AG08395 (cell line): ENCODE data around the gene ZMAT5.
A peak's percentile ranks its signal among the peaks of the same experiment; 100 is the strongest.

Source experiments
- DNase-seq: peaks from one replicate; pipeline ENCODE4 v3.0.0; 2012; ENCODE audit warnings: mixed read lengths, low spot score

ZMAT5 gene

GRCh38 chr22:29729161-29729560, 37.6 kb downstream of the ZMAT5 start:
- no peak for DNase-seq

- peak; percentile 69 for DNase-seq
Measured at GRCh38 chr22:29727131-29727523, 39.7 kb downstream of the ZMAT5 start.

GRCh38 chr22:29726512-29727130, 40.2 kb downstream of the ZMAT5 start:
- DNase-seq, result no peak

- DNase-seq, result no peak
Measured at GRCh38 chr22:29726106-29726505, 40.7 kb downstream of the ZMAT5 start.

GRCh38 chr22:29724843-29725242, 42.0 kb downstream of the ZMAT5 start:
- DNase-seq, result no peak

GRCh38 chr22:29723766-29724165, 43.0 kb downstream of the ZMAT5 start:
- no peak for DNase-seq

GRCh38 chr22:29722587-29722986, 44.2 kb downstream of the ZMAT5 start:
- no peak for DNase-seq

- DNase-seq, result no peak
Measured at GRCh38 chr22:29722151-29722550, 44.7 kb downstream of the ZMAT5 start.

- DNase-seq, result no peak
Measured at GRCh38 chr22:29720811-29721323, 45.9 kb downstream of the ZMAT5 start.

GRCh38 chr22:29719899-29720645, 46.7 kb downstream of the ZMAT5 start, which contains the start of gene CABP7:
TSS of gene CABP7 (plus strand) at chr22:29720003. CDS start at chr22:29720425, 422 bp downstream.
- no peak for DNase-seq

GRCh38 chr22:29718949-29719898, 47.6 kb downstream of the ZMAT5 start:
- no peak for DNase-seq

- DNase-seq, result no peak
Measured at GRCh38 chr22:29717789-29718188, 49.0 kb downstream of the ZMAT5 start.

- DNase-seq, result peak; percentile 76
Measured at GRCh38 chr22:29716814-29717545, 49.8 kb downstream of the ZMAT5 start.

GRCh38 chr22:29715705-29716104, 51.1 kb downstream of the ZMAT5 start:
- DNase-seq, result no peak

GRCh38 chr22:29715240-29715639, 51.6 kb downstream of the ZMAT5 start:
- no peak for DNase-seq

- DNase-seq, result no peak
Measured at GRCh38 chr22:29713156-29713727, 53.6 kb downstream of the ZMAT5 start.

- DNase-seq, result no peak
Measured at GRCh38 chr22:29712119-29712518, 54.7 kb downstream of the ZMAT5 start.

- DNase-seq, result no peak
Measured at GRCh38 chr22:29710922-29711593, 55.7 kb downstream of the ZMAT5 start.

- no peak for DNase-seq
Measured at GRCh38 chr22:29710193-29710592, 56.6 kb downstream of the ZMAT5 start.

- DNase-seq, result no peak
Measured at GRCh38 chr22:29707471-29707870, 59.3 kb downstream of the ZMAT5 start.

GRCh38 chr22:29707010-29707409, 59.8 kb downstream of the ZMAT5 start:
- DNase-seq, result no peak
